A549 (cell line): ENCODE measurements around the gene SAMD13.

ENCODE experiments used
- HOXA7 ChIP-seq: fragments of 250-450 bp; sonication (Bioruptor Pico); IDR thresholded peaks from 2 replicates; pipeline ENCODE4 v1.5.0; 2020; ENCODE audit warnings: mild to moderate bottlenecking, moderate library complexity
- RAD21 ChIP-seq, 2 experiments: fragments of >200 bp in 1 of 2; sonication (Bioruptor Twin) in 1 of 2; formaldehyde crosslinking in 1 of 2; IDR thresholded peaks in 1 of 2; conservative IDR thresholded peaks in 1 of 2; 2 replicates in 1 of 2; 3 replicates in 1 of 2; pipeline ENCODE4 v1.6.1; 2012 to 2018; ENCODE audit warnings: inconsistent platforms in 1 of 2
- TF ChIP-seq, protein P1 (sequence below): fragments of >200 bp; sonication (Bioruptor Twin); formaldehyde crosslinking; IDR thresholded peaks from 3 replicates; pipeline ENCODE4 v1.5.1; 2016
- TF ChIP-seq, protein P2 (sequence below): fragments of 450-650 bp; IDR thresholded peaks from 2 replicates; pipeline ENCODE4 v1.6.1; 2014; ENCODE audit warnings: antibody characterized with exemption
- TF ChIP-seq, protein P3 (sequence below): fragments of 250-450 bp; sonication (Bioruptor Pico); IDR thresholded peaks from 2 replicates; pipeline ENCODE4 v1.5.0; 2020; ENCODE audit warnings: low read depth, mild to moderate bottlenecking, moderate library complexity

DNA sequence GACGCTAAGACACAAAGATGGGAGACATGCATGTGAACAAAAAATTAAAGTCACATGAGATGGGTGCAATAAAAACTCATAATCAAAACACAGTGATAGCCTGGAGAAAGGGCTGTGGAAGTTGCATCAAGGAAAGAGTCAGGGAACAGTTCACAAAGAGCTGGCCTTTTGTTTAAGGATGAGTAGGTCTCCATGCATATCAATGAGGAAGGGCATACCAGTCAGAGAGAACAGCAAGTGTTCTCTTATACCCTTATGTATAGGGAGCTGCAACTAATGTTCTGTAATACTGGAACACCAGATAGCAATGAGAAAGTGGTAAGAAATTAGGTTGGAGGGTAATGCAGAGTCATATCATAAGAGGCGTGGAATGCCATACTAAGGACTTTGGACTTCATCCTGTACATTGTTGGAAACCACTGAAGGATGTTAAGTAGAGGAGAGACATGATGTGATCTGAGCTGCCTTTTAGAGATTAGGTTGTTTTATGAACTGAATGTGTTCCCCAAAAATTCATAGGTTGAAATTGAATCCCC, 46.7 kb upstream of the SAMD13 start:
- TF ChIP-seq, protein P1, sequence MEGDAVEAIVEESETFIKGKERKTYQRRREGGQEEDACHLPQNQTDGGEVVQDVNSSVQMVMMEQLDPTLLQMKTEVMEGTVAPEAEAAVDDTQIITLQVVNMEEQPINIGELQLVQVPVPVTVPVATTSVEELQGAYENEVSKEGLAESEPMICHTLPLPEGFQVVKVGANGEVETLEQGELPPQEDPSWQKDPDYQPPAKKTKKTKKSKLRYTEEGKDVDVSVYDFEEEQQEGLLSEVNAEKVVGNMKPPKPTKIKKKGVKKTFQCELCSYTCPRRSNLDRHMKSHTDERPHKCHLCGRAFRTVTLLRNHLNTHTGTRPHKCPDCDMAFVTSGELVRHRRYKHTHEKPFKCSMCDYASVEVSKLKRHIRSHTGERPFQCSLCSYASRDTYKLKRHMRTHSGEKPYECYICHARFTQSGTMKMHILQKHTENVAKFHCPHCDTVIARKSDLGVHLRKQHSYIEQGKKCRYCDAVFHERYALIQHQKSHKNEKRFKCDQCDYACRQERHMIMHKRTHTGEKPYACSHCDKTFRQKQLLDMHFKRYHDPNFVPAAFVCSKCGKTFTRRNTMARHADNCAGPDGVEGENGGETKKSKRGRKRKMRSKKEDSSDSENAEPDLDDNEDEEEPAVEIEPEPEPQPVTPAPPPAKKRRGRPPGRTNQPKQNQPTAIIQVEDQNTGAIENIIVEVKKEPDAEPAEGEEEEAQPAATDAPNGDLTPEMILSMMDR = no peak
- TF ChIP-seq, protein P2, sequence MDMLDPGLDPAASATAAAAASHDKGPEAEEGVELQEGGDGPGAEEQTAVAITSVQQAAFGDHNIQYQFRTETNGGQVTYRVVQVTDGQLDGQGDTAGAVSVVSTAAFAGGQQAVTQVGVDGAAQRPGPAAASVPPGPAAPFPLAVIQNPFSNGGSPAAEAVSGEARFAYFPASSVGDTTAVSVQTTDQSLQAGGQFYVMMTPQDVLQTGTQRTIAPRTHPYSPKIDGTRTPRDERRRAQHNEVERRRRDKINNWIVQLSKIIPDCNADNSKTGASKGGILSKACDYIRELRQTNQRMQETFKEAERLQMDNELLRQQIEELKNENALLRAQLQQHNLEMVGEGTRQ = no peak
- TF ChIP-seq, protein P3, sequence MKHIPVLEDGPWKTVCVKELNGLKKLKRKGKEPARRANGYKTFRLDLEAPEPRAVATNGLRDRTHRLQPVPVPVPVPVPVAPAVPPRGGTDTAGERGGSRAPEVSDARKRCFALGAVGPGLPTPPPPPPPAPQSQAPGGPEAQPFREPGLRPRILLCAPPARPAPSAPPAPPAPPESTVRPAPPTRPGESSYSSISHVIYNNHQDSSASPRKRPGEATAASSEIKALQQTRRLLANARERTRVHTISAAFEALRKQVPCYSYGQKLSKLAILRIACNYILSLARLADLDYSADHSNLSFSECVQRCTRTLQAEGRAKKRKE (CRISPR knock-in tag) = no peak
- TF ChIP-seq HOXA7 (CRISPR knock-in tag) = no peak
- TF ChIP-seq RAD21 (conservative IDR thresholded peaks at IDR 0.05 in 1 of 2, IDR thresholded peaks at IDR 0.05 in 1 of 2) = no peak
